Neural cell (in vitro differentiated cells): ENCODE measurements around the gene BRI3.

Source experiments
- POLR2AphosphoS5 ChIP-seq: IDR thresholded peaks from 2 replicates; pipeline ENCODE4 v1.6.1; 2012
- RAD21 ChIP-seq: fragments of 450-650 bp; conservative IDR thresholded peaks from 2 replicates; pipeline ENCODE4 v1.6.1; 2014; ENCODE audit warnings: antibody characterized with exemption, mild to moderate bottlenecking, moderate library complexity

- TF ChIP-seq RAD21 (no peak), POLR2AphosphoS5 (no peak)
Observed at GRCh38 chr7:98314469-98314868, 33.0 kb downstream of the BRI3 start.
